GM12873 (cell line): ENCODE data around the gene SPTLC1.

Source experiments
- CTCF ChIP-seq: IDR thresholded peaks from 2 replicates; pipeline ENCODE4 v1.5.1; 2012; ENCODE audit warnings: low read depth, mild to moderate bottlenecking, moderate library complexity, low read length, control low read depth; ENCODE audit not compliant: insufficient read depth; ENCODE audit errors: missing control alignments

SPTLC1 gene

GRCh38 chr9:92098638-92099037, 16.6 kb downstream of the SPTLC1 start:
- TF ChIP-seq CTCF = no peak

- TF ChIP-seq CTCF = no peak
Observed at GRCh38 chr9:92097997-92098482, 17.2 kb downstream of the SPTLC1 start.

GRCh38 chr9:92095236-92095635, 20.0 kb downstream of the SPTLC1 start:
- TF ChIP-seq CTCF = no peak

GRCh38 chr9:92094655-92095054, 20.6 kb downstream of the SPTLC1 start:
- no peak for TF ChIP-seq CTCF

GRCh38 chr9:92077888-92078287, 37.3 kb downstream of the SPTLC1 start:
- TF ChIP-seq CTCF = no peak

- no peak for TF ChIP-seq CTCF
Observed at GRCh38 chr9:92071634-92072033, 43.6 kb downstream of the SPTLC1 start.

- no peak for TF ChIP-seq CTCF
Observed at GRCh38 chr9:92066168-92066567, 49.0 kb downstream of the SPTLC1 start.

- TF ChIP-seq CTCF = no peak
Observed at GRCh38 chr9:92064711-92065110, 50.5 kb downstream of the SPTLC1 start.
